IPS-NIHi7 (cell line): ENCODE data around the gene CTSG.
"Not testable (repeated sequence)": the region's sequence is repeated elsewhere in the genome, so short reads cannot be mapped to it uniquely, and the experiment has no call there.

Experiments
- DNase-seq: peaks from one replicate; pipeline ENCODE4 v3.0.0; 2012; ENCODE audit warnings: mixed read lengths; ENCODE audit errors: extremely low spot score

The CTSG gene

GRCh38 chr14:24576182-24576581 is at the start of gene CTSG:
Gene CTSG, minus strand, starts transcription at chr14:24576250. Its CDS starts 27 bp downstream, at chr14:24576223.
- DNase-seq = no peak

GRCh38 chr14:24613747-24614146 is 37.7 kb upstream of the CTSG start:
- no peak for DNase-seq

- no peak for DNase-seq
Observed at GRCh38 chr14:24613241-24613640, 37.2 kb upstream of the CTSG start.

- no peak for DNase-seq
Observed at GRCh38 chr14:24612196-24612595, 36.1 kb upstream of the CTSG start.

- DNase-seq = peak; percentile 3
Observed at GRCh38 chr14:24609655-24610344, 33.8 kb upstream of the CTSG start, which contains the start of gene GZMH. Gene GZMH, minus strand, starts transcription at chr14:24609685. Its CDS starts 72 bp downstream, at chr14:24609613.

- no peak for DNase-seq
Observed at GRCh38 chr14:24607635-24608514, 31.8 kb upstream of the CTSG start.

- DNase-seq = no peak
Observed at GRCh38 chr14:24607081-24607480, 31.0 kb upstream of the CTSG start.

- DNase-seq = no peak
Observed at GRCh38 chr14:24606297-24606696, 30.2 kb upstream of the CTSG start.

- no peak for DNase-seq
Observed at GRCh38 chr14:24605435-24606190, 29.6 kb upstream of the CTSG start.

GRCh38 chr14:24597403-24597802 is 21.4 kb upstream of the CTSG start:
- no peak for DNase-seq

- no peak for DNase-seq
Observed at GRCh38 chr14:24595073-24595808, 19.2 kb upstream of the CTSG start.

GRCh38 chr14:24591004-24591403 is 15.0 kb upstream of the CTSG start:
- not testable (repeated sequence) for DNase-seq

GRCh38 chr14:24584402-24584801 is 8.4 kb upstream of the CTSG start:
- DNase-seq = not testable (repeated sequence)

- no peak for DNase-seq
Observed at GRCh38 chr14:24578558-24578957, 2.5 kb upstream of the CTSG start.

- no peak for DNase-seq
Observed at GRCh38 chr14:24576771-24577170, 721 bp upstream of the CTSG start.

GRCh38 chr14:24574206-24574774 is 1.8 kb downstream of the CTSG start:
- DNase-seq = no peak

GRCh38 chr14:24566318-24566717 is 9.7 kb downstream of the CTSG start:
- no peak for DNase-seq

- no peak for DNase-seq
Observed at GRCh38 chr14:24565766-24566165, 10.3 kb downstream of the CTSG start.

- no peak for DNase-seq
Observed at GRCh38 chr14:24563505-24563904, 12.5 kb downstream of the CTSG start.

- no peak for DNase-seq
Observed at GRCh38 chr14:24556756-24557155, 19.3 kb downstream of the CTSG start.

GRCh38 chr14:24549064-24549463 is 27.0 kb downstream of the CTSG start:
- not testable (repeated sequence) for DNase-seq
